Measurements from ENCODE around the gene ARHGEF4. TPM values are rescaled to one million over a fixed set of nuclear protein-coding genes. Genes with fewer than 3 reads are reported as not detected.

The ARHGEF4 gene
- total and polyA plus RNA-seq, 10 of the 15 experiments (the other 5 are each of a cell fraction or from before 2014, with no cell fraction given) = 0.02 to 0.24 (median 0.16) TPM; not detected in 6

GRCh38 chr2:131064589-131065512, 228.1 kb downstream of the ARHGEF4 start:
- Histone ChIP-seq H3K4me2 (ENCODE audit: control insufficient read depth, insufficient read depth) (no peak overlapping the region), H3K79me2 (ENCODE audit: control insufficient read depth, insufficient read depth, low read length) (peaks cover 14% of the 10 kb centered on the region), H2AFZ (ENCODE audit: control insufficient read depth, low read depth, low read length) (no peak overlapping the region), H3K4me3 (no peak overlapping the region), H3K9ac (ENCODE audit: control insufficient read depth, insufficient read depth, low read length) (no peak overlapping the region), H3K9me3 (replicated peaks; ENCODE audit: control insufficient read depth, insufficient read depth, low read length) (no peaks in the 10 kb centered on the region), H3K36me3 (ENCODE audit: control insufficient read depth in 2 of 2, insufficient read depth in 2 of 2, low read length in 1 of 2) (peaks cover 13 to 19% of the 10 kb centered on the region in 2 experiments; a peak in 3 of 4 replicates), H4K20me1 (ENCODE audit: control insufficient read depth, insufficient read depth) (no peaks in the 10 kb centered on the region), H3K27me3 (replicated peaks in 1 of 2; ENCODE audit: control insufficient read depth in 2 of 2, insufficient read depth in 2 of 2, low read length in 1 of 2) (no peaks in the 10 kb centered on the region), H3K27ac (ENCODE audit: control insufficient read depth, insufficient read depth) (no peak overlapping the region), H3K4me1 (ENCODE audit: control insufficient read depth, insufficient read depth, low read length) (no peaks in the 10 kb centered on the region)
- CTCF ChIA-PET = interaction anchor here (0.6 to 1.2 kb wide), 2 partner anchors 7 to 661 kb away, joined by 3 read pairs; no protein-coding TSS in a partner anchor
- POLR2A ChIA-PET = no interaction called here
- FAIRE-seq (no peak), DNase-seq (ENCODE audit: low read depth, low spot score) (no peak), ATAC-seq (no peak)
- in situ Hi-C loops (cut with MboI) = no loop called here
- no TSS peak for BruUV-seq (replicated peaks)
- intact Hi-C loops (cut with micrococcal nuclease; ENCODE audit: unreplicated experiment) = no loop called here
- TF ChIP-seq, protein P1, sequence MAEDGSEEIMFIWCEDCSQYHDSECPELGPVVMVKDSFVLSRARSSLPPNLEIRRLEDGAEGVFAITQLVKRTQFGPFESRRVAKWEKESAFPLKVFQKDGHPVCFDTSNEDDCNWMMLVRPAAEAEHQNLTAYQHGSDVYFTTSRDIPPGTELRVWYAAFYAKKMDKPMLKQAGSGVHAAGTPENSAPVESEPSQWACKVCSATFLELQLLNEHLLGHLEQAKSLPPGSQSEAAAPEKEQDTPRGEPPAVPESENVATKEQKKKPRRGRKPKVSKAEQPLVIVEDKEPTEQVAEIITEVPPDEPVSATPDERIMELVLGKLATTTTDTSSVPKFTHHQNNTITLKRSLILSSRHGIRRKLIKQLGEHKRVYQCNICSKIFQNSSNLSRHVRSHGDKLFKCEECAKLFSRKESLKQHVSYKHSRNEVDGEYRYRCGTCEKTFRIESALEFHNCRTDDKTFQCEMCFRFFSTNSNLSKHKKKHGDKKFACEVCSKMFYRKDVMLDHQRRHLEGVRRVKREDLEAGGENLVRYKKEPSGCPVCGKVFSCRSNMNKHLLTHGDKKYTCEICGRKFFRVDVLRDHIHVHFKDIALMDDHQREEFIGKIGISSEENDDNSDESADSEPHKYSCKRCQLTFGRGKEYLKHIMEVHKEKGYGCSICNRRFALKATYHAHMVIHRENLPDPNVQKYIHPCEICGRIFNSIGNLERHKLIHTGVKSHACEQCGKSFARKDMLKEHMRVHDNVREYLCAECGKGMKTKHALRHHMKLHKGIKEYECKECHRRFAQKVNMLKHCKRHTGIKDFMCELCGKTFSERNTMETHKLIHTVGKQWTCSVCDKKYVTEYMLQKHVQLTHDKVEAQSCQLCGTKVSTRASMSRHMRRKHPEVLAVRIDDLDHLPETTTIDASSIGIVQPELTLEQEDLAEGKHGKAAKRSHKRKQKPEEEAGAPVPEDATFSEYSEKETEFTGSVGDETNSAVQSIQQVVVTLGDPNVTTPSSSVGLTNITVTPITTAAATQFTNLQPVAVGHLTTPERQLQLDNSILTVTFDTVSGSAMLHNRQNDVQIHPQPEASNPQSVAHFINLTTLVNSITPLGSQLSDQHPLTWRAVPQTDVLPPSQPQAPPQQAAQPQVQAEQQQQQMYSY (CRISPR knock-in tag; IDR thresholded peaks at IDR 0.05) = no peak
- TF ChIP-seq PAX8 (IDR thresholded peaks at IDR 0.05) = no peak
- TF ChIP-seq CREB1 (IDR thresholded peaks at IDR 0.05; ENCODE audit: low read depth) = no peak
- no peak for TF ChIP-seq RFX5 (IDR thresholded peaks at IDR 0.05; ENCODE audit: low read depth, low read length)
- TF ChIP-seq ASH2L (IDR thresholded peaks at IDR 0.05; ENCODE audit: borderline replicate concordance, low read depth) = no peak
- RAD21 ChIA-PET (ENCODE audit: unreplicated experiment) = no interaction called here
- WGBS (ENCODE audit: insufficient coverage, insufficient replicate concordance, low lambda C conversion rate, missing lambda C conversion rate) = 90% methylated on average over 14 of the region's 14 CpGs
- SMC1A ChIA-PET (ENCODE audit: uncharacterized antibody, unreplicated experiment) = no interaction called here
